NCI-H2227 (cell line): Measurements from ENCODE around the gene EEF2K.
"Not testable (repeated sequence)": the region's sequence is repeated elsewhere in the genome, so short reads cannot be mapped to it uniquely, and the experiment has no call there.

ENCODE experiments used
- DNase-seq: peaks from one replicate; lab custom pipeline; 2025; ENCODE audit not compliant: unreplicated experiment; lab: John Stamatoyannopoulos, UW

EEF2K gene

GRCh38 chr16:22207715-22208360, 1.8 kb downstream of the EEF2K start:
- DNase-seq = no peak

- no peak for DNase-seq
Measured at GRCh38 chr16:22210285-22210684, 4.2 kb downstream of the EEF2K start.

GRCh38 chr16:22210854-22211253, 4.8 kb downstream of the EEF2K start:
- DNase-seq = no peak

- DNase-seq = no peak
Measured at GRCh38 chr16:22213236-22213635, 7.2 kb downstream of the EEF2K start.

GRCh38 chr16:22213801-22214200, 7.7 kb downstream of the EEF2K start:
- no peak for DNase-seq

GRCh38 chr16:22214402-22214801, 8.3 kb downstream of the EEF2K start:
- DNase-seq = no peak

- DNase-seq = no peak
Measured at GRCh38 chr16:22214889-22215288, 8.8 kb downstream of the EEF2K start.

- no peak for DNase-seq
Measured at GRCh38 chr16:22216191-22216831, 10.2 kb downstream of the EEF2K start.

GRCh38 chr16:22216832-22217225, 10.8 kb downstream of the EEF2K start:
- not testable (repeated sequence) for DNase-seq

- DNase-seq = no peak
Measured at GRCh38 chr16:22217890-22218730, 12.0 kb downstream of the EEF2K start.

GRCh38 chr16:22219389-22220068, 13.5 kb downstream of the EEF2K start:
- no peak for DNase-seq

GRCh38 chr16:22220069-22220440, 14.0 kb downstream of the EEF2K start:
- no peak for DNase-seq

- DNase-seq = no peak
Measured at GRCh38 chr16:22220714-22221113, 14.6 kb downstream of the EEF2K start.

GRCh38 chr16:22222006-22222405, 15.9 kb downstream of the EEF2K start:
- DNase-seq = no peak

- DNase-seq = no peak
Measured at GRCh38 chr16:22222998-22223397, 16.9 kb downstream of the EEF2K start.

GRCh38 chr16:22225060-22225459, 19.0 kb downstream of the EEF2K start:
- no peak for DNase-seq

GRCh38 chr16:22229889-22230288, 23.8 kb downstream of the EEF2K start:
- DNase-seq = no peak

GRCh38 chr16:22232277-22233036, 26.4 kb downstream of the EEF2K start:
- peak; percentile 76 for DNase-seq

- no peak for DNase-seq
Measured at GRCh38 chr16:22233037-22233372, 26.9 kb downstream of the EEF2K start.

- DNase-seq = peak; percentile 63
Measured at GRCh38 chr16:22235839-22236745, 30.0 kb downstream of the EEF2K start.
